Caco-2 (cell line): ENCODE results near the gene HP. TPM values are rescaled to one million over a fixed set of nuclear protein-coding genes. Genes with fewer than 3 reads are reported as not detected.

ENCODE experiments used
- BruUV-seq: library from RNA; stranded (reverse); fragments of 400-500 nt; replicated peaks from 2 replicates; lab custom pipeline; 2021; lab: Mats Ljungman, UMichigan
- CTCF ChIA-PET: fragments of 300-600 bp; sonication (Branson Sonifier 250); formaldehyde crosslinking; loops from one replicate; lab custom pipeline; 2022; ENCODE audit warnings: antibody characterized with exemption; lab: Charles Lee
- POLR2A ChIA-PET: fragments of 300-600 bp; sonication (Branson Sonifier 250); formaldehyde crosslinking; loops from one replicate; lab custom pipeline; 2022; ENCODE audit warnings: antibody characterized with exemption; lab: Charles Lee
- DNase-seq, 2 experiments: peaks; one replicate each; pipeline versions ENCODE4 v3.0.0 to v3.0.0-alpha.2; 2020 to 2022
- H3K27me3 ChIP-seq: replicated peaks from 2 replicates; pipeline ENCODE4 v1.6.0; 2011; ENCODE audit warnings: low read length; ENCODE audit not compliant: control insufficient read depth, insufficient read depth
- H3K36me3 ChIP-seq: 2 replicates; pipeline ENCODE4 v1.5.1; 2011; ENCODE audit warnings: low read length; ENCODE audit not compliant: control insufficient read depth, insufficient read depth
- H3K4me1 ChIP-seq: fragments of 250-450 bp; sonication (Bioruptor Pico); 2 replicates; pipeline ENCODE4 v1.5.1; 2020; ENCODE audit warnings: mild to moderate bottlenecking
- H3K4me3 ChIP-seq: 2 replicates; pipeline ENCODE4 v1.5.1; 2011; ENCODE audit warnings: low read depth, mild to moderate bottlenecking, control low read depth, low read length
- H3K9me3 ChIP-seq: fragments of 250-450 bp; sonication (Bioruptor Pico); 2 replicates; pipeline ENCODE4 v1.5.1; 2020; ENCODE audit warnings: mild to moderate bottlenecking, moderate library complexity
- H3K27ac Mint-ChIP-seq: one replicate; pipeline ENCODE4 v1.8.0; 2022; ENCODE audit warnings: mixed read lengths; ENCODE audit not compliant: unreplicated experiment
- H3K27me3 Mint-ChIP-seq: one replicate; pipeline ENCODE4 v1.8.0; 2022; ENCODE audit warnings: mixed read lengths; ENCODE audit not compliant: insufficient read depth, unreplicated experiment
- H3K36me3 Mint-ChIP-seq: one replicate; pipeline ENCODE4 v1.8.0; 2022; ENCODE audit warnings: mild to moderate bottlenecking, mixed read lengths; ENCODE audit not compliant: insufficient read depth, unreplicated experiment
- H3K4me1 Mint-ChIP-seq: one replicate; pipeline ENCODE4 v1.8.0; 2022; ENCODE audit warnings: low read depth, mixed read lengths; ENCODE audit not compliant: unreplicated experiment
- H3K4me3 Mint-ChIP-seq: one replicate; pipeline ENCODE4 v1.8.0; 2022; ENCODE audit warnings: mild to moderate bottlenecking, moderate library complexity, mixed read lengths; ENCODE audit not compliant: unreplicated experiment
- H3K9me3 Mint-ChIP-seq: one replicate; pipeline ENCODE4 v1.8.0; 2022; ENCODE audit warnings: mixed read lengths; ENCODE audit not compliant: unreplicated experiment
- intact Hi-C: fragments of 100-400 bp; cut with micrococcal nuclease; formaldehyde crosslinking; loops from one replicate; pipeline ENCODE4 v1.10.0; 2022; ENCODE audit not compliant: unreplicated experiment
- total RNA-seq: library from RNA; stranded (reverse); gene quantifications from 2 replicates; pipeline ENCODE4 v1.2.3, GENCODE V29; 2022
- TF ChIP-seq, protein P1 (sequence below), 2 experiments: fragments of 200-600 bp in 1 of 2; IDR thresholded peaks; 1 replicate in 1 of 2; 2 replicates in 1 of 2; pipeline versions ENCODE4 v1.5.1 to v1.8.0; 2011 to 2022; ENCODE audit warnings: antibody characterized with exemption in 1 of 2, control low read depth in 1 of 2, inconsistent platforms in 1 of 2, low read depth in 1 of 2, low read length in 1 of 2, mild to moderate bottlenecking in 1 of 2, moderate library complexity in 1 of 2; ENCODE audit not compliant: insufficient read depth in 1 of 2, severe bottlenecking in 1 of 2, unreplicated experiment in 1 of 2

HP gene
- total RNA-seq, 1 experiment from 2014 or later, result 0.61 TPM

GRCh38 chr16:72018470-72018869 lies 35.8 kb upstream of the HP start:
- no peaks in the 10 kb centered on the region for H3K27me3 Mint-ChIP-seq
- no peaks in the 10 kb centered on the region for H3K9me3 Mint-ChIP-seq
- Histone ChIP-seq H3K4me3 (no peak overlapping the region), H3K4me1 (no peaks in the 10 kb centered on the region), H3K9me3 (no peaks in the 10 kb centered on the region), H3K36me3 (peaks cover 1% of the 10 kb centered on the region), H3K27me3 (no peaks in the 10 kb centered on the region)
- TF ChIP-seq, protein P1, sequence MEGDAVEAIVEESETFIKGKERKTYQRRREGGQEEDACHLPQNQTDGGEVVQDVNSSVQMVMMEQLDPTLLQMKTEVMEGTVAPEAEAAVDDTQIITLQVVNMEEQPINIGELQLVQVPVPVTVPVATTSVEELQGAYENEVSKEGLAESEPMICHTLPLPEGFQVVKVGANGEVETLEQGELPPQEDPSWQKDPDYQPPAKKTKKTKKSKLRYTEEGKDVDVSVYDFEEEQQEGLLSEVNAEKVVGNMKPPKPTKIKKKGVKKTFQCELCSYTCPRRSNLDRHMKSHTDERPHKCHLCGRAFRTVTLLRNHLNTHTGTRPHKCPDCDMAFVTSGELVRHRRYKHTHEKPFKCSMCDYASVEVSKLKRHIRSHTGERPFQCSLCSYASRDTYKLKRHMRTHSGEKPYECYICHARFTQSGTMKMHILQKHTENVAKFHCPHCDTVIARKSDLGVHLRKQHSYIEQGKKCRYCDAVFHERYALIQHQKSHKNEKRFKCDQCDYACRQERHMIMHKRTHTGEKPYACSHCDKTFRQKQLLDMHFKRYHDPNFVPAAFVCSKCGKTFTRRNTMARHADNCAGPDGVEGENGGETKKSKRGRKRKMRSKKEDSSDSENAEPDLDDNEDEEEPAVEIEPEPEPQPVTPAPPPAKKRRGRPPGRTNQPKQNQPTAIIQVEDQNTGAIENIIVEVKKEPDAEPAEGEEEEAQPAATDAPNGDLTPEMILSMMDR (IDR thresholded peaks at IDR 0.05; ENCODE audit: insufficient read depth in 1 of 2, low read depth in 1 of 2, low read length in 1 of 2, severe bottlenecking in 1 of 2, unreplicated experiment in 1 of 2), result no peak
- no peak overlapping the region for H3K4me3 Mint-ChIP-seq
- ChIA-PET POLR2A (no interaction called here), CTCF (no interaction called here)
- peaks cover 26% of the 10 kb centered on the region for H3K36me3 Mint-ChIP-seq
- DNase-seq, result no peak
- no peak overlapping the region for H3K27ac Mint-ChIP-seq
- no peaks in the 10 kb centered on the region for H3K4me1 Mint-ChIP-seq
- BruUV-seq, result no TSS peak
- intact Hi-C loops, result no loop called here

DNA sequence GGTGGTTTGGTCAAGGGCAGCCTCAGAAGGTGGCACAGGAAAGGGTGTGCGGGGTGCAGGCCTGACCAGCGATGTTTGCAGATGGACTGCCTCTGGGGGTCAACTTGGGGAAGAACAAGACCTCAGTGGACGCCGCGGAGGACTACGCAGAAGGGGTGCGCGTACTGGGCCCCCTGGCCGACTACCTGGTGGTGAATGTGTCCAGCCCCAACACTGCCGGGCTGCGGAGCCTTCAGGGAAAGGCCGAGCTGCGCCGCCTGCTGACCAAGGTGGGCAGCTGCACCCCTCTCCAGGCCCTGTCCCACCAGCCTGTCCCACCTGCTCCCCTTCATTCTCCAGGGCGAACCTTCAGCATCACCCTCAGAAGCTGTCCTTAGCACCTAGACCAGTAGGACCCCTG lies 33.3 kb upstream of the HP start:
- Mint-ChIP-seq H3K27ac (no peak overlapping the region), H3K27me3 (no peaks in the 10 kb centered on the region), H3K9me3 (no peaks in the 10 kb centered on the region), H3K4me3 (no peak overlapping the region), H3K36me3 (peaks cover 41% of the 10 kb centered on the region), H3K4me1 (peaks cover 8% of the 10 kb centered on the region)
- ChIA-PET CTCF (no interaction called here), POLR2A (no interaction called here)
- Histone ChIP-seq H3K9me3 (no peaks in the 10 kb centered on the region), H3K27me3 (no peaks in the 10 kb centered on the region), H3K4me3 (no peak overlapping the region), H3K36me3 (peaks cover 1% of the 10 kb centered on the region), H3K4me1 (no peaks in the 10 kb centered on the region)
- TF ChIP-seq, protein P1 (IDR thresholded peaks at IDR 0.05; ENCODE audit: insufficient read depth in 1 of 2, low read depth in 1 of 2, low read length in 1 of 2, severe bottlenecking in 1 of 2, unreplicated experiment in 1 of 2), result peak; percentile 27 to 45
- no TSS peak for BruUV-seq
- intact Hi-C loops, result no loop called here
- DNase-seq, result peak in 1 of 2 experiments; percentile 24

DNA sequence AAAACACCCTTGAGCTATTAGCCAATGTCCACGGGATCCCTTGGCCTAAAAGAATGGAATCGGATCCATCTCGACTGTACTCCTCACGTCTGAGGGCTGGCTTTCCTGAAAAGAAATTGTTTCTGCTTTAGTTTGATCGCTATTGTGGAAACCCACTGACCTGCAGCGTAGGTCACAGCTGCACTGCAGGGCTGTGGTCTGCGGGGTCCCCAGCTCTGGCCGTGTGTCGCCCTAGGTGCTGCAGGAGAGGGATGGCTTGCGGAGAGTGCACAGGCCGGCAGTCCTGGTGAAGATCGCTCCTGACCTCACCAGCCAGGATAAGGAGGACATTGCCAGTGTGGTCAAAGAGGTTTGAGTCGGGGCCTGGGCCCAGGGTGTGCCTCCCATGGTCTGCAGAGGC lies 32.2 kb upstream of the HP start:
- CTCF ChIA-PET, result no interaction called here
- intact Hi-C loops, result no loop called here
- no peaks in the 10 kb centered on the region for H3K9me3 Mint-ChIP-seq
- Histone ChIP-seq H3K4me1 (no peaks in the 10 kb centered on the region), H3K36me3 (peaks cover 1% of the 10 kb centered on the region), H3K4me3 (no peak overlapping the region), H3K9me3 (no peaks in the 10 kb centered on the region), H3K27me3 (no peaks in the 10 kb centered on the region)
- no peak for DNase-seq
- peaks cover 34% of the 10 kb centered on the region for H3K36me3 Mint-ChIP-seq
- H3K4me1 Mint-ChIP-seq, result peaks cover 8% of the 10 kb centered on the region
- TF ChIP-seq, protein P1 (IDR thresholded peaks at IDR 0.05; ENCODE audit: insufficient read depth in 1 of 2, low read depth in 1 of 2, low read length in 1 of 2, severe bottlenecking in 1 of 2, unreplicated experiment in 1 of 2), result no peak
- POLR2A ChIA-PET, result no interaction called here
- no peaks in the 10 kb centered on the region for H3K27me3 Mint-ChIP-seq
- no peak overlapping the region for H3K4me3 Mint-ChIP-seq
- BruUV-seq, result no TSS peak
- H3K27ac Mint-ChIP-seq, result no peak overlapping the region
